ENCODE data around the gene BCL11A.

BCL11A gene

DNA sequence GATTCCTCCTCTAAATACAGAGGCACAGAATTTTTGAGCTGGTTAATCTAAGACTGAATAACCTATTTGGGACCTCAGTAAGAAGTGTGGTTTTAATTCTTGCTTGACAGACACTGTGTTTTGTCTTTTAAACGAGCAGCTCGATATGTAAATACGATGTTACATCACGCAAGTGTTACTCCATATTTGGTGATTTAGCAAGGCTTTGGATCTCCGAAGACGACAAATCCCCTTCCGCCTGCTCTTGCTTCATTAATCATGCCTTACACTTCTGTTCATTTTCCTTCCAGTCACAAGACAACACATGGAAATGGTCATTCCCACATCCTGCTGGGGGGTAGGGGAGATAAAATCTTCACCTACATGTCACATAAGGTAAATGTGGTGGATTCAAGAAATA is 9.4 kb downstream of the BCL11A start:
- no peak for DNase-seq

DNA sequence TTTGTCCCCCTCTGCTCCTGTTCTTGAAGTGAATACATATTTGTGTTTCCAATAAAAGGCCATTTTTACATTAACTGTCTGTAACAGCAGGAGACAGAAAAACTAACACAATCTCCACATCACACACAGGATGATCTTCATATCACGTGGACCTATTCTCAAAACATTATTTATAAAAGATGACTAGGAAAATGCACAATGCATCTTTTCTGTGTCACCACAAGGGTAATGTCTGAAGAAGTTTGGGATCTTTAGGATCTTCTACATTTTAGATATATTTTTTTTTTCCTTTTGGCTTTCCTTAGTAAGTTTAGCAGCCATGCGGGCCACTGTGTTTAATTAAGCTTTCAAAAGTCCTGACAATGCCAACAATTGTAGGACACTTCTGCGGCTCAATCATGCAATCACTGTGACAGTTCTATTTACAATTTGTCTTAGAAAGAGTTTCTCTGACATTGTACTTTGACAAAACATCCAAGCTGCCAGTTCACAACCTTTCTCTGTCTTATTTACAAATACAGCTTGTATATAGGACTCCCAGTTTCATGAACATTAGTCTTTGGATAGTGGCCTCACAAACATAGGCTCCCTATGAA is 12.3 kb downstream of the BCL11A start:
- DNase-seq = no peak

GRCh38 chr2:60540074-60540473 is 13.4 kb downstream of the BCL11A start:
- DNase-seq = no peak

DNA sequence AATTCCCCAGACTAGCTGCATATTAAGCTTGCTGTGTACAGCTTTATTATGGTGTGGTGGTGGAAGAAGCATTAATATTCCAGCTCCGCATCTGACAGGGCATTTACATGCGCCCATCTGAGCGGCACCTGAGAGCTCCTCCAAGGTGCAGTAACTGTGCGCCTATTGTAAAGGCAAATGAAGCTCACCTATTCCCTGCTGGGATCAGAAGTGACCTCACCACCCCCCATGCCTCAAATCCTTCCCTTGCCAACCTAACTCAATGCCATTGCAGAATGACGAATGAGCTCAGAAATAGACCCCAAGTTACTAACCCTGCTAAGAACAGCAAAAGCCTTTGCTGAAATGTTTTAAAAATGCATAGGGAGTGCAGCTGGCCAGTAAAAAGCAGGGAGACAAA is 14.3 kb downstream of the BCL11A start:
- DNase-seq = no peak

- no peak for DNase-seq
These were observed 15.4 kb downstream of the BCL11A start for GRCh38 chr2:60538101-60538500.

- no peak for DNase-seq
These were observed 16.7 kb downstream of the BCL11A start for GRCh38 chr2:60536746-60537145.

GRCh38 chr2:60535685-60536312 is 17.7 kb downstream of the BCL11A start:
- no peak for DNase-seq

GRCh38 chr2:60534892-60535684 is 18.4 kb downstream of the BCL11A start:
- DNase-seq = no peak

- DNase-seq = no peak
These were observed 19.3 kb downstream of the BCL11A start for GRCh38 chr2:60534052-60534685.

GRCh38 chr2:60533101-60534051 is 20.1 kb downstream of the BCL11A start:
- no peak for DNase-seq

DNA sequence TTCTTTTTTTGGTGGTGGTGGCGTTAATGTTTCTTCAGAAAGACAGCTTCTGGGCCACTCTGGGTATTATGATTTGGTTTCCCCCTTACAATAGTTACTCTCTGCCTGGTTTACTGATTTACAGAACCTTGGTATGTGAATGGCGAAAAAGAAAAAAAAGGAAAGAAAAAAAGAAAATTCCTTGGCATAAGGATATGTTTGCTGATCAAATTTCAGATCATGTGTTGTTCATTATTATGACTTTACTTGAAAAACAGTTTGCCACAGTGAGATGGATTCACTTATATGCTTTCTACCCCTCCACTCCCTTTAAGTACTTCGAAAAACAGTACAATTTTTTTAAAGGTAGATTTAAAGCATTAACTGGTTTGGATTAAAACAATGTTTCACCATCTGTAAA is 21.0 kb downstream of the BCL11A start:
- DNase-seq = no peak

- DNase-seq = no peak
These were observed 21.7 kb downstream of the BCL11A start for GRCh38 chr2:60531701-60532133.

- DNase-seq = no peak
These were observed 22.7 kb downstream of the BCL11A start for GRCh38 chr2:60530660-60531281.

DNA sequence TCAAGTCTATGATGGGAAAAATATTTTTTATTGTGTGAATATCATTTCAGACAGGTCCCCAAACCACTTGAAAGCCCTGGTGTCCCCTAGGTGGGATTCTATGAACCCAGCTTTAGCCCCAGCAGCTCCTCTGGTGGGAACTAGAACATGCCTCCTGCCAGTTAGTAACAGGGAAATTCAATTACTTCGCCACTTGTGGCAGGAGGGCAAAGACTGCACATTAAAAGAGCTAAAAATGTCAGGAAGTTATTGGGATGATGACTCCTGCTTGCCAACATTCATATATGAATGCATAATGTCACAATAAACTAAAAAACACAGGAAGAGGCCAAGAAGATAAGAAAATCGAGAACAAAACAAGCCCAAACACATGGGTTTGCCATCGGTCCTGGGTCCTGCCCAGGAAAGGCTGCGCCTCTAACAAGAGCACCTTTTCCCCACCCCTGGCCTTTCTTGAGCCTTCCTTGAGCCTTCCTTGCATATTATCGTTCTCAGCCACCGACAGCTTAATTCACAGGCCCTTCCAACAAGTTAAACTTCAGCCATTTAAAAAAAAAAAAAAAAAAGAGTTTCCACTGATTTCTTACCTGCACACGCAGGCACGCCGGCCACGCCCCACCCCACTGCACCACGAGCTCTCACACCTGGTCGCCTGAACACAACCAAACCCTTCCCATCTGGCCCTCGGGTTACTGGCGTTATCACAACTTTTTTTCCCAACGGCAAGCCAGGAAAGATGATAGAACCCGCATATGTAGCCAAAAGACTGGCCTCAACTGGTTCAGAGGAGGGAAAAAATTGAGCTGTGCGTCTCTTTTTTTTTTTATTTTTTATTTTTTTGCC is 23.4 kb downstream of the BCL11A start:
- no peak for DNase-seq

GRCh38 chr2:60529136-60529784 is 24.2 kb downstream of the BCL11A start:
- no peak for DNase-seq

GRCh38 chr2:60528281-60529020 is 25.0 kb downstream of the BCL11A start:
- no peak for DNase-seq

DNA sequence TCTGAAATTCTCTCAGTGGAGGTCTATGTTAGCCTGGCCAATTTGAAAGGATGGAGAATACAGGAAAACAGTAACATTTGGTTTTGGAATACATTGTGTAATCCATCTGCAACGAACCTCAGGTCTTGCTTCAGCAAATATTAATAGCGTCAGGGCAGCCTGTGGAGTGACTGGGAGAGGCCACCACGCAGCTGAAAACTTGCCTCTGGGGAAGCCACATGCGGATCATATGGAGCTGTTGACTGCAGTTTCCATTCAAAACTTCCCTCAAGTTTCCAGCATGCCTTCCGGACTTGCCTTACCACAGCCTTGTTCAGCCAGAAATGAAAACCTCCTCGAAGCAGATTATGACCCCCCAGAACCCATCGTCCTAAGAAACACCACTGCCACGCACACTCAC is 25.7 kb downstream of the BCL11A start:
- DNase-seq = no peak

GRCh38 chr2:60526623-60527022 is 26.8 kb downstream of the BCL11A start:
- DNase-seq = no peak

GRCh38 chr2:60525899-60526298 is 27.6 kb downstream of the BCL11A start:
- no peak for DNase-seq

- no peak for DNase-seq
These were observed 28.6 kb downstream of the BCL11A start for GRCh38 chr2:60524874-60525273.

All from stimulated activated CD4-positive, alpha-beta T cell treated with anti-CD3 and anti-CD28 coated beads, Interleukin-4, amount 100 ng/mL, for 4 hours (primary cell).